Measurements from ENCODE around the gene TNFRSF14. TPM values are rescaled to one million over a fixed set of nuclear protein-coding genes. Genes with fewer than 3 reads are reported as not detected.
A peak's percentile ranks its signal among the peaks of the same experiment; 100 is the strongest.

Gene TNFRSF14
- total and polyA plus RNA-seq, 2 of the 13 experiments (the other 11 are each of a cell fraction or from before 2014, with no cell fraction given), result 11.9 to 49.9 TPM

DNA sequence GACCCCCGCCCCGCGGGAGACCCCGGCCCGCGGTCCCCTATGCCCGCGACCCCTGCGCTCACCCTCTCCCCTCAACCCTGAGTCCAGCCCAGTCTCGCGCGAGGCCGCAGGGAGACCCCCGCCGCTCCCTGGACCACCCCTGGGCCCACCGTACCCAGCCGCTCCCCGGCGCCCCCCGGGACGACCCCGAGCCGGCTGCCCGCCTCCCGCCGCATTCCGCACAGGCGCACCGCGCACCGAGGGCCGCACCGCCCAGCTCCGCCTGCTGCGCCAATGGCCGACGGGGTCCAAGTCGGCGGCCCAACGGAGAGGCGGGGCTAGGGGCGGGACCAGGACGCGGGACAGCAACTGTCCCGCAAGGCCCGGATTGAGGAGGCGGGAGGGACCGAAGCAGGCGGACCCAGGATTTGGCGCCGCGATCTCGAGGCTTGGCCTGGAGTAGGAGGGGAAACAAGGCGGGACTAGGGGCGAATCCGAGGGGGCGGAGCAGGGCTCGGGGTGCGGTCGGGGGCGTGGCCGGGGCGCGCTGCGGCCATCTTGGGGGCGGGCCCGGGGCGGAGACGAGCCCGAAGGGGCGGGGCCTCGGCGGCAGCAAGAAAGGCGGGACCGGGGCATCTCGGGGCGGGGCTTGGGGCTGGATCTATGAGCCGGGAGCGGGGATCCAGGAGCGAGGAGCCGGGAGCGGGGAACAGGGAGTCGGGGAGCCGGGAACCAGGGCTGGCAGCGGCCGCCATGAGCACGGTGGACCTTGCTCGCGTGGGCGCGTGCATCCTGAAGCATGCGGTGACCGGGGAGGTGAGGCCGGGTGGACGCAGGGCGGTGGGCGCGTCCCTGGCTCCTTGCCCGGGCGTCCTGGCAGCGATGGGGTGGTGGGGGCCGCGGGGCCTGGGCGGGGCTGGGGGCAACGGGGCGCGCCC is 30.2 kb downstream of the TNFRSF14 start, which contains the start of gene PRXL2B (continued):
- TF ChIP-seq ZNF557 (CRISPR knock-in tag; IDR thresholded peaks at IDR 0.05) (no peak), ZNF780A (CRISPR knock-in tag; IDR thresholded peaks at IDR 0.05) (no peak), GATAD1 (CRISPR knock-in tag; IDR thresholded peaks at IDR 0.05) (peak; percentile 1), ATF6 (CRISPR knock-in tag; conservative IDR thresholded peaks at IDR 0.05) (no peak), CEBPB (IDR thresholded peaks at IDR 0.05; ENCODE audit: borderline replicate concordance, low read depth, low read length) (no peak), ZNF792 (CRISPR knock-in tag; IDR thresholded peaks at IDR 0.05) (no peak), ZBTB25 (CRISPR knock-in tag; IDR thresholded peaks at IDR 0.05) (no peak; the same call in 1 of the 2 replicates), HNRNPK (IDR thresholded peaks at IDR 0.05; ENCODE audit: low read depth, low read length, poor library complexity, severe bottlenecking) (peak; percentile 11), MXD4 (CRISPR knock-in tag; IDR thresholded peaks at IDR 0.05) (no peak), ZNF782 (CRISPR knock-in tag; IDR thresholded peaks at IDR 0.05; ENCODE audit: borderline replicate concordance) (no peak), ZNF670 (CRISPR knock-in tag; IDR thresholded peaks at IDR 0.05; ENCODE audit: borderline replicate concordance) (peak; percentile 51), CCDC6 (CRISPR knock-in tag; IDR thresholded peaks at IDR 0.05) (no peak), XRCC5 (optimal IDR thresholded peaks at IDR 0.05; ENCODE audit: low read length) (peak; percentile 50), ZFP37 (CRISPR knock-in tag; IDR thresholded peaks at IDR 0.05; ENCODE audit: borderline replicate concordance) (no peak), RAD51 (IDR thresholded peaks at IDR 0.05; ENCODE audit: borderline replicate concordance) (no peak)
- TF ChIP-seq, protein P1, sequence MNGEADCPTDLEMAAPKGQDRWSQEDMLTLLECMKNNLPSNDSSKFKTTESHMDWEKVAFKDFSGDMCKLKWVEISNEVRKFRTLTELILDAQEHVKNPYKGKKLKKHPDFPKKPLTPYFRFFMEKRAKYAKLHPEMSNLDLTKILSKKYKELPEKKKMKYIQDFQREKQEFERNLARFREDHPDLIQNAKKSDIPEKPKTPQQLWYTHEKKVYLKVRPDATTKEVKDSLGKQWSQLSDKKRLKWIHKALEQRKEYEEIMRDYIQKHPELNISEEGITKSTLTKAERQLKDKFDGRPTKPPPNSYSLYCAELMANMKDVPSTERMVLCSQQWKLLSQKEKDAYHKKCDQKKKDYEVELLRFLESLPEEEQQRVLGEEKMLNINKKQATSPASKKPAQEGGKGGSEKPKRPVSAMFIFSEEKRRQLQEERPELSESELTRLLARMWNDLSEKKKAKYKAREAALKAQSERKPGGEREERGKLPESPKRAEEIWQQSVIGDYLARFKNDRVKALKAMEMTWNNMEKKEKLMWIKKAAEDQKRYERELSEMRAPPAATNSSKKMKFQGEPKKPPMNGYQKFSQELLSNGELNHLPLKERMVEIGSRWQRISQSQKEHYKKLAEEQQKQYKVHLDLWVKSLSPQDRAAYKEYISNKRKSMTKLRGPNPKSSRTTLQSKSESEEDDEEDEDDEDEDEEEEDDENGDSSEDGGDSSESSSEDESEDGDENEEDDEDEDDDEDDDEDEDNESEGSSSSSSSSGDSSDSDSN (CRISPR knock-in tag; IDR thresholded peaks at IDR 0.05), result no peak; the same call in 1 of the 2 replicates
- TF ChIP-seq, protein P2, sequence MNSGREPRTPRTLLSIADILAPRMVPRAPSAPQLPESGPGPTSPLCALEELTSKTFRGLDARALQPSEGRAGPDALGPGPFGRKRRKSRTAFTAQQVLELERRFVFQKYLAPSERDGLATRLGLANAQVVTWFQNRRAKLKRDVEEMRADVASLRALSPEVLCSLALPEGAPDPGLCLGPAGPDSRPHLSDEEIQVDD (CRISPR knock-in tag; IDR thresholded peaks at IDR 0.05; ENCODE audit: borderline replicate concordance), result no peak
- TF ChIP-seq, protein P3, sequence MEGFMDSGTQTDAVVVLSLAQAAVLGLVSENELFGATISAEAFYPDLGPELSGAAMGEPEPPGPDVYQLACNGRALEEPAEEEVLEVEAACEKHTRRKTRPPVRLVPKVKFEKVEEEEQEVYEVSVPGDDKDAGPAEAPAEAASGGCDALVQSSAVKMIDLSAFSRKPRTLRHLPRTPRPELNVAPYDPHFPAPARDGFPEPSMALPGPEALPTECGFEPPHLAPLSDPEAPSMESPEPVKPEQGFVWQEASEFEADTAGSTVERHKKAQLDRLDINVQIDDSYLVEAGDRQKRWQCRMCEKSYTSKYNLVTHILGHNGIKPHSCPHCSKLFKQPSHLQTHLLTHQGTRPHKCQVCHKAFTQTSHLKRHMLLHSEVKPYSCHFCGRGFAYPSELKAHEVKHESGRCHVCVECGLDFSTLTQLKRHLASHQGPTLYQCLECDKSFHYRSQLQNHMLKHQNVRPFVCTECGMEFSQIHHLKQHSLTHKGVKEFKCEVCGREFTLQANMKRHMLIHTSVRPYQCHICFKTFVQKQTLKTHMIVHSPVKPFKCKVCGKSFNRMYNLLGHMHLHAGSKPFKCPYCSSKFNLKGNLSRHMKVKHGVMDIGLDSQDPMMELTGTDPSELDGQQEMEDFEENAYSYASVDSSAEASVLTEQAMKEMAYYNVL (CRISPR knock-in tag; IDR thresholded peaks at IDR 0.05; ENCODE audit: borderline replicate concordance), result 0 out of 2 replicates have a peak, but pooled peaks have one; percentile 50

All from HepG2 (cell line).